Loucy (cell line): ENCODE data around the gene HLA-B.

Experiments
- H2AFZ ChIP-seq: fragments of 200-600 bp; sonication (generic); 2 replicates; pipeline ENCODE4 v1.6.0; 2016; ENCODE audit warnings: antibody characterized with exemption, mild to moderate bottlenecking, low read length, moderate library complexity
- H3F3A ChIP-seq: fragments of 200-600 bp; 2 replicates; pipeline ENCODE4 v1.6.0; 2016; ENCODE audit warnings: antibody characterized with exemption, low read depth, mild to moderate bottlenecking
- H3K27me3 ChIP-seq: fragments of 200-600 bp; sonication (generic); 2 replicates; pipeline ENCODE4 v1.6.1; 2014; ENCODE audit warnings: low read length, mild to moderate bottlenecking; ENCODE audit not compliant: insufficient read depth, poor library complexity, severe bottlenecking
- H3K36me3 ChIP-seq: fragments of 200-600 bp; sonication (generic); 2 replicates; pipeline ENCODE4 v1.6.1; 2016; ENCODE audit warnings: low read length; ENCODE audit not compliant: insufficient read depth
- H3K4me1 ChIP-seq: fragments of 200-600 bp; sonication (generic); 2 replicates; pipeline ENCODE4 v1.5.1; 2014; ENCODE audit warnings: low read length, mild to moderate bottlenecking; ENCODE audit not compliant: insufficient read depth, poor library complexity, severe bottlenecking
- H3K4me2 ChIP-seq: fragments of 200-600 bp; sonication (generic); 2 replicates; pipeline ENCODE4 v1.6.0; 2014; ENCODE audit warnings: antibody characterized with exemption, low read length, low read depth, mild to moderate bottlenecking; ENCODE audit not compliant: poor library complexity, severe bottlenecking
- H3K4me3 ChIP-seq: fragments of 200-600 bp; sonication (generic); 2 replicates; pipeline ENCODE4 v1.5.1; 2014; ENCODE audit warnings: low read length, mild to moderate bottlenecking, mixed read lengths; ENCODE audit not compliant: poor library complexity, severe bottlenecking
- H3K79me2 ChIP-seq: fragments of 200-600 bp; sonication (generic); 2 replicates; pipeline ENCODE4 v1.6.1; 2014; ENCODE audit warnings: low read length; ENCODE audit not compliant: insufficient read depth
- H3K9ac ChIP-seq: fragments of 200-600 bp; sonication (generic); 2 replicates; pipeline ENCODE4 v1.6.0; 2014; ENCODE audit warnings: mild to moderate bottlenecking, low read depth, low read length, moderate library complexity; ENCODE audit not compliant: poor library complexity, severe bottlenecking
- H3K9me2 ChIP-seq: fragments of 200-600 bp; sonication (generic); replicated peaks from 2 replicates; pipeline ENCODE4 v1.6.1; 2016; ENCODE audit warnings: low read depth, low read length, mixed read lengths
- H3K9me3 ChIP-seq: fragments of 200-600 bp; sonication (generic); 2 replicates; pipeline ENCODE4 v1.6.1; 2014; ENCODE audit warnings: mild to moderate bottlenecking, antibody characterized with exemption, low read length, low read depth; ENCODE audit not compliant: insufficient read depth
- H4K20me1 ChIP-seq: fragments of 200-600 bp; sonication (generic); 2 replicates; pipeline ENCODE4 v1.6.0; 2014; ENCODE audit warnings: antibody characterized with exemption, low read length, mild to moderate bottlenecking; ENCODE audit not compliant: insufficient read depth, poor library complexity, severe bottlenecking
- CTCF ChIP-seq: fragments of 200-600 bp; sonication (generic); conservative IDR thresholded peaks from 2 replicates; pipeline ENCODE4 v1.5.1; 2014; ENCODE audit warnings: mild to moderate bottlenecking, antibody characterized with exemption, low read length
- EZH2phosphoT487 ChIP-seq: fragments of 200-600 bp; IDR thresholded peaks from 2 replicates; pipeline ENCODE4 v1.6.1; 2018; ENCODE audit warnings: antibody characterized with exemption, mild to moderate bottlenecking, moderate library complexity, borderline replicate concordance

HLA-B gene

GRCh38 chr6:31378062-31378720 lies 21.2 kb upstream of the HLA-B start:
- TF ChIP-seq EZH2phosphoT487 (no peak), CTCF (no peak)
- no peaks in the 10 kb centered on the region for H3K27me3 ChIP-seq
- H3K36me3 ChIP-seq, result no peaks in the 10 kb centered on the region
- H3K9me3 ChIP-seq, result no peaks in the 10 kb centered on the region
- H3K9me2 ChIP-seq, result no peaks in the 10 kb centered on the region
- H2AFZ ChIP-seq, result no peak overlapping the region
- H3K4me3 ChIP-seq, result no peak overlapping the region
- H3K79me2 ChIP-seq, result no peaks in the 10 kb centered on the region
- H3K9ac ChIP-seq, result no peak overlapping the region
- no peaks in the 10 kb centered on the region for H3F3A ChIP-seq
- no peak overlapping the region for H3K4me2 ChIP-seq
- H3K4me1 ChIP-seq, result no peaks in the 10 kb centered on the region
- H4K20me1 ChIP-seq, result no peaks in the 10 kb centered on the region

- H3K9me2 ChIP-seq, result no peaks in the 10 kb centered on the region
- H3K79me2 ChIP-seq, result no peaks in the 10 kb centered on the region
- H3F3A ChIP-seq, result no peaks in the 10 kb centered on the region
- TF ChIP-seq EZH2phosphoT487 (no peak), CTCF (no peak)
- H3K4me1 ChIP-seq, result no peaks in the 10 kb centered on the region
- H3K4me2 ChIP-seq, result no peak overlapping the region
- no peak overlapping the region for H3K9ac ChIP-seq
- H4K20me1 ChIP-seq, result no peaks in the 10 kb centered on the region
- H3K27me3 ChIP-seq, result peaks cover 1% of the 10 kb centered on the region
- H3K9me3 ChIP-seq, result 0 out of 2 replicates have a peak, but pooled peaks cover 1% of the 10 kb centered on the region
- no peaks in the 10 kb centered on the region for H3K36me3 ChIP-seq
- H3K4me3 ChIP-seq, result no peak overlapping the region
- H2AFZ ChIP-seq, result no peak overlapping the region
Observed at GRCh38 chr6:31377029-31377428, 20.1 kb upstream of the HLA-B start.

GRCh38 chr6:31375699-31376098 lies 18.7 kb upstream of the HLA-B start:
- Histone ChIP-seq H3K9me2 (no peaks in the 10 kb centered on the region), H4K20me1 (no peaks in the 10 kb centered on the region), H2AFZ (no peak overlapping the region), H3K36me3 (no peaks in the 10 kb centered on the region), H3K4me3 (no peak overlapping the region), H3K4me2 (no peak overlapping the region), H3K4me1 (no peaks in the 10 kb centered on the region), H3K9ac (no peak overlapping the region), H3K27me3 (peaks cover 6% of the 10 kb centered on the region), H3K79me2 (no peaks in the 10 kb centered on the region), H3F3A (no peaks in the 10 kb centered on the region), H3K9me3 (0 out of 2 replicates have a peak, but pooled peaks cover 3% of the 10 kb centered on the region)
- TF ChIP-seq CTCF (no peak), EZH2phosphoT487 (no peak)
